ENCODE data around the gene PNN.
"Not testable (repeated sequence)": the region's sequence is repeated elsewhere in the genome, so short reads cannot be mapped to it uniquely, and the experiment has no call there.

Gene PNN

GRCh38 chr14:39181693-39182047, 6.6 kb downstream of the PNN start:
- no peak for DNase-seq

GRCh38 chr14:39182770-39183684, 8.0 kb downstream of the PNN start:
- no peak for DNase-seq

- DNase-seq: not testable (repeated sequence)
These were observed 8.6 kb downstream of the PNN start for GRCh38 chr14:39183685-39184003.

GRCh38 chr14:39184628-39185255, 9.7 kb downstream of the PNN start:
- no peak for DNase-seq

GRCh38 chr14:39185256-39186049, 10.4 kb downstream of the PNN start:
- no peak for DNase-seq

GRCh38 chr14:39186941-39187525, 12.0 kb downstream of the PNN start:
- no peak for DNase-seq

GRCh38 chr14:39203659-39204606, 28.9 kb downstream of the PNN start:
- no peak for DNase-seq

- DNase-seq: not testable (repeated sequence)
These were observed 32.4 kb downstream of the PNN start for GRCh38 chr14:39207430-39207829.

GRCh38 chr14:39211109-39211741, 36.2 kb downstream of the PNN start:
- DNase-seq: no peak

- DNase-seq: no peak
These were observed 37.0 kb downstream of the PNN start for GRCh38 chr14:39212034-39212433.

- no peak for DNase-seq
These were observed 37.6 kb downstream of the PNN start for GRCh38 chr14:39212693-39213092.

GRCh38 chr14:39217214-39217879, 42.3 kb downstream of the PNN start:
- no peak for DNase-seq

GRCh38 chr14:39218171-39218769, 43.2 kb downstream of the PNN start:
- DNase-seq: no peak

GRCh38 chr14:39219075-39219499, 44.0 kb downstream of the PNN start:
- DNase-seq: no peak

- not testable (repeated sequence) for DNase-seq
These were observed 45.4 kb downstream of the PNN start for GRCh38 chr14:39220473-39220872.

- no peak for DNase-seq
These were observed 53.0 kb downstream of the PNN start for GRCh38 chr14:39228044-39228443.

- no peak for DNase-seq
These were observed 53.6 kb downstream of the PNN start for GRCh38 chr14:39228509-39229221.

GRCh38 chr14:39229222-39229543, 54.1 kb downstream of the PNN start:
- DNase-seq: no peak

- no peak for DNase-seq
These were observed 54.6 kb downstream of the PNN start for GRCh38 chr14:39229601-39230110.

All from NCI-H345 (cell line).